ENCODE results near the gene OSBPL6.
"Not testable (repeated sequence)": the region's sequence is repeated elsewhere in the genome, so short reads cannot be mapped to it uniquely, and the experiment has no call there.

The OSBPL6 gene

DNA sequence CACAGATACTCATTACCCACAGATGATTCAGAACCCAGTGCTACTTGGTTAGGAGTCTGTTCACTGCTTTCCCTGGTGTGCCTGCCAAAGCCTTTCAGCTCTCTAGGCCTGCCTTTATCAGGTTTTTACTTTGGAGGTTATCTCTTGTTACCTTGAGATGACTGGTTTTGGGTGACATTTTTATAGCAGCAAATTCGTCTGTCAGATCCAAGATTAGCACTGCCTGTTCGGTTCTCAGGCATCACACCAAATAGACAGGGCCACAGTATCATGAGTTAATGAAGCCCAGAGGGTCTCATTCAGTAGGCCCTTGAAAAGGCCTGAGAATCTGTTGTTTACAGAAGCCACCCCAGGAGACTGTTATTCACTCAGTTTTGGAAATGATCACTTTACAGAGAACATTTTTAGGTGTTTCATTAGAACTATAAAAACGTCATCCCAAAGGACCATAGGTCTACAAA is 121.2 kb downstream of the OSBPL6 start:
- Mint-ChIP-seq H3K9me3 (no peaks in the 10 kb centered on the region), H3K36me3 (no peaks in the 10 kb centered on the region), H3K4me3 (no peak overlapping the region), H3K27ac (no peak overlapping the region), H3K4me1 (no peaks in the 10 kb centered on the region)
- no peak for ATAC-seq
- no peak for DNase-seq (ENCODE audit: low spot score in 2 of 2)

DNA sequence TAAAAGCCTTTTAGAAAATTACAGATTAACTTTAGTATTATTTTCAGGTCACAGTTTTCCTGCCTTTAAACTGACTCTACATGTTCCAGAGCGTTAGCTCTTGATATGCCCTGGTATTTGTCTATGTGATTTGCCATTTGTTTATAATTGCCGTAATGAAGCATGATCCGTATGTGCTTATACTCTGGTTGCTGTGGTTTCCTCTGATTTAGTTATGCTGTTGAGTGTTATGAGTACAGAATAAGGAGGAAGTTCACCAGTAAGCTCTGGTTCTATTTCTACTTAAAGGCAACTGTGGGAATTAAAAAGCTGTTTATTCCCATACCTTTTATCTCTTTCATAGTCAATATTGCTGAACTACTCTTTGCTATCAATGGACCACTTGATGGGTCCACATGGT is 123.5 kb downstream of the OSBPL6 start:
- no peaks in the 10 kb centered on the region for H3K36me3 Mint-ChIP-seq
- ATAC-seq (no peak), DNase-seq (ENCODE audit: low spot score in 2 of 2) (no peak)
- H3K27ac Mint-ChIP-seq: no peak overlapping the region
- no peaks in the 10 kb centered on the region for H3K9me3 Mint-ChIP-seq
- H3K4me1 Mint-ChIP-seq: no peaks in the 10 kb centered on the region
- no peak overlapping the region for H3K4me3 Mint-ChIP-seq

GRCh38 chr2:178320011-178320585 is 125.8 kb downstream of the OSBPL6 start:
- DNase-seq (ENCODE audit: low spot score in 2 of 2) (no peak), ATAC-seq (no peak)
- Mint-ChIP-seq H3K4me1 (no peaks in the 10 kb centered on the region), H3K27ac (no peak overlapping the region), H3K36me3 (no peaks in the 10 kb centered on the region), H3K4me3 (no peak overlapping the region), H3K9me3 (no peaks in the 10 kb centered on the region)

DNA sequence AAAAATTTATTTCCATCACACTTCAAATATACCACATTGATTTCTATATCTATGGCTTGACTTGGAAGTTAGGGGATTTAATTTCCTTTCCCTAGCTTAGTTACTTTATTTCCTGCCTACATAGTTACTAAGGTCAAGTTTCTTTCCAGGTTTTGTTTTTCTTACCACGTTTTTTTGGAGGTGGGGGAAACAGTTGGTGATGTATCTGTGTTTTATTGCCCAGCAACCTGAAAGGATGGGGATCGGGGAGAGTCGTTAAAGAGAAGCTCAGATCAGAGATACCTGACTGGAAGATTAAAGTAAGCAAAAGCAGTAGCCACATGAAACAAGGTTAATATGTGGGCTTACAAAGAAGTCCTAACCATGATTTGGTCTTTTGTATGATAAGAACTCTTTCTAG is 127.8 kb downstream of the OSBPL6 start:
- DNase-seq (ENCODE audit: low spot score in 2 of 2) (no peak), ATAC-seq (no peak)
- H3K4me1 Mint-ChIP-seq: no peaks in the 10 kb centered on the region
- H3K27ac Mint-ChIP-seq: no peak overlapping the region
- no peaks in the 10 kb centered on the region for H3K36me3 Mint-ChIP-seq
- H3K4me3 Mint-ChIP-seq: no peak overlapping the region
- no peaks in the 10 kb centered on the region for H3K9me3 Mint-ChIP-seq

DNA sequence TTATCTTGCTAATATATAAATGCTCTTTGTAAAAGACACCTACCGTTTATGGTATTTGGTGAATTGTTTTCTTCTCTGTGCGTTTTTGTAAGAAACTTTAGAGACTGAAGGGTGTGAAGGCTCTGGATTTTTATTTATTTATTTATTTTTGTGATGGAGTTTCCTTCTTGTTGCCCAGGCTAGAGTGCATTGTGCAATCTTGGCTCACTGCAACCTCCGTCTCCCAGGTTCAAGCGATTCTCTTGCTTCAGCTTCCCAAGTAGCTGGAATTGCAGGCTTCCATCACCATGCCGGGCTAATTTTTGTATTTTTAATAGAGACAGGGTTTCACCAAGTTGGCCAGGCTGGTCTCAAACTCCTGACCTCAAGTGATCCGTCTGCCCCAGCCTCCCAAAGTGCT is 129.0 kb downstream of the OSBPL6 start:
- not testable (repeated sequence) for H3K9me3 Mint-ChIP-seq; H3K27ac Mint-ChIP-seq; ATAC-seq; DNase-seq (ENCODE audit: low spot score in 2 of 2); H3K36me3 Mint-ChIP-seq; H3K4me3 Mint-ChIP-seq; H3K4me1 Mint-ChIP-seq

- Mint-ChIP-seq H3K27ac (no peak overlapping the region), H3K36me3 (no peaks in the 10 kb centered on the region), H3K4me3 (no peak overlapping the region), H3K4me1 (no peaks in the 10 kb centered on the region), H3K9me3 (no peaks in the 10 kb centered on the region)
- ATAC-seq: no peak
- DNase-seq (ENCODE audit: low spot score in 2 of 2): no peak
Observed at GRCh38 chr2:178324077-178324476, 129.8 kb downstream of the OSBPL6 start.

- ATAC-seq: no peak
- Mint-ChIP-seq H3K36me3 (no peaks in the 10 kb centered on the region), H3K4me1 (no peaks in the 10 kb centered on the region), H3K27ac (no peak overlapping the region), H3K4me3 (no peak overlapping the region), H3K9me3 (no peaks in the 10 kb centered on the region)
- DNase-seq (ENCODE audit: low spot score in 2 of 2): no peak
Observed at GRCh38 chr2:178325268-178325667, 131.0 kb downstream of the OSBPL6 start.

DNA sequence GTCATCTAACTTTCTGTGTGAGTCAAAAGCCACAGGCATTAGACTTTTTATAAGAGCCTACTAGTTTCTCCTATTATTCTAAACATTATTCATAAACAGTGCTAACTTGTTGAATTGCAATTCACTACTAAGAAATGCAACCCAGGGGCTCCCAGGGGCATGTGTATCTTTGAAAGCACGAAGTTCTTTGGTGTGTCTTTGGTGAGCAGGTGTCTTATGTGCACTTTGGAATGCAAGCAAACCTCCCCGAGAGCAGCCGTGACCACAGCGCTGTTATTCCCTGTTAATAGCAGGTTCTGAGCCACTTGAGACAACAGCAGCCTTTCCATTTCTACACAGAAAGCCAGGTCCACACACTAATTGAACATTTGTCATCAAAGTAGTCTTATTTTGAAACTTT is 133.2 kb downstream of the OSBPL6 start:
- DNase-seq (ENCODE audit: low spot score in 2 of 2): no peak
- no peaks in the 10 kb centered on the region for H3K4me1 Mint-ChIP-seq
- H3K4me3 Mint-ChIP-seq: no peak overlapping the region
- H3K36me3 Mint-ChIP-seq: no peaks in the 10 kb centered on the region
- no peak overlapping the region for H3K27ac Mint-ChIP-seq
- no peak for ATAC-seq
- H3K9me3 Mint-ChIP-seq: no peaks in the 10 kb centered on the region

DNA sequence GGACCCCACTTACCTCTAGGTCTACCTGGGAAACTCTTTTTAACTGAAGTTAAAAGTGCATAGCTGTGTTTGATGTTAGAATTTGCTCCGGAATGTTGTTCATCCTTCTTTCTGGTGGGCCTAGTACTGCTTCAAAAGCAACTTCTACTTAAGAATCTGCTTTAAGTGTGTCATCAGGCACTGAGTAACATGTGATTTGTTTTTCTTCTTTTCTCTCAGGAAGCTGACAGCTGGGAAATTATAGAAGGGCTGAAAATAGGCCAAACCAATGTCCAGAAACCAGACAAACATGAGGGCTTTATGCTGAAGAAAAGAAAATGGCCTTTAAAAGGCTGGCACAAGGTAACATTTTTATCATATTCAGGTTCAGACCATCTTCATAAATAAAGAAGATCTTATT is 133.7 kb downstream of the OSBPL6 start:
- Mint-ChIP-seq H3K9me3 (no peaks in the 10 kb centered on the region), H3K36me3 (no peaks in the 10 kb centered on the region), H3K4me3 (no peak overlapping the region), H3K4me1 (no peaks in the 10 kb centered on the region), H3K27ac (no peak overlapping the region)
- ATAC-seq (no peak), DNase-seq (ENCODE audit: low spot score in 2 of 2) (no peak)

DNA sequence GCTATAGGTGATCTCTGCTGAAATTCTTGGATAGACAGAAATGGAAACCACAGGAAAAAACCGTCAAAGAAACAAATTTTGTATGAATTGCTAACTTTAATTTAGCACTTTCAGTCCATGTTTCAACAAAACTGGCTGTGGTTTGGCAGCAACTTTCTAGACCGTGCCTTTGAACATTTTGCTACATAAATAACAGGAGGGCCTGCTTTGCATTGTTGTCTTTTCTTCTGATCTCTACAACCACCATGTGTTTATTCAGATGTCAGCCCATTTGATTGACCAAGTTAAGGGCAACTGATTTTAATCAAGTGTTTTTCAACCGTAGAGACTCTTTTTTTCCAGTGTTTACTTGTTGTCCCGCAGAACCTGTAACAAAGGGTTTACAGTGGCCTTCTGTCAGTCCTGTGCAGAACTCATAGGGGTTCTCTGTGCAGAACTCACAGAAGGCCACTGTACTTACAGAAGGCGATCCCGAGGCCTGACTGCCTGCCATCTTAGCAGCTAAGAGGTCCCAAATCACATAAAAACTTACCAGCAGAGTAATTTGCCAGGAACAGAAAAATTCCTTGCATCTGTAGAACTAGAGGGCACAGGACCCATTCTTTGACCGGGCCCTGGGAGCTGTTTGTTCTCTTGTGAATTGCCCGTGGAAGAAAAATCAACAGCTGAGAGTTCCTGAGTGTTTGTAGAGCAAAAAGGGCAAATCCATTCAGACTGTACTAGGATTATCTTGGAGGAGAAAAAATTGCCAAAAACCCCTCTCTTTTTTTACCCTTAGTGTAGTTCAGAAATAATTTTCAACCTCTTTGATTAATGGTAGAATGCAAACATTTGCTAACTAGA is 136.1 kb downstream of the OSBPL6 start:
- no peak overlapping the region for H3K4me3 Mint-ChIP-seq
- H3K4me1 Mint-ChIP-seq: no peaks in the 10 kb centered on the region
- DNase-seq (ENCODE audit: low spot score in 2 of 2) (no peak), ATAC-seq (no peak)
- no peak overlapping the region for H3K27ac Mint-ChIP-seq
- no peaks in the 10 kb centered on the region for H3K9me3 Mint-ChIP-seq
- H3K36me3 Mint-ChIP-seq: no peaks in the 10 kb centered on the region

DNA sequence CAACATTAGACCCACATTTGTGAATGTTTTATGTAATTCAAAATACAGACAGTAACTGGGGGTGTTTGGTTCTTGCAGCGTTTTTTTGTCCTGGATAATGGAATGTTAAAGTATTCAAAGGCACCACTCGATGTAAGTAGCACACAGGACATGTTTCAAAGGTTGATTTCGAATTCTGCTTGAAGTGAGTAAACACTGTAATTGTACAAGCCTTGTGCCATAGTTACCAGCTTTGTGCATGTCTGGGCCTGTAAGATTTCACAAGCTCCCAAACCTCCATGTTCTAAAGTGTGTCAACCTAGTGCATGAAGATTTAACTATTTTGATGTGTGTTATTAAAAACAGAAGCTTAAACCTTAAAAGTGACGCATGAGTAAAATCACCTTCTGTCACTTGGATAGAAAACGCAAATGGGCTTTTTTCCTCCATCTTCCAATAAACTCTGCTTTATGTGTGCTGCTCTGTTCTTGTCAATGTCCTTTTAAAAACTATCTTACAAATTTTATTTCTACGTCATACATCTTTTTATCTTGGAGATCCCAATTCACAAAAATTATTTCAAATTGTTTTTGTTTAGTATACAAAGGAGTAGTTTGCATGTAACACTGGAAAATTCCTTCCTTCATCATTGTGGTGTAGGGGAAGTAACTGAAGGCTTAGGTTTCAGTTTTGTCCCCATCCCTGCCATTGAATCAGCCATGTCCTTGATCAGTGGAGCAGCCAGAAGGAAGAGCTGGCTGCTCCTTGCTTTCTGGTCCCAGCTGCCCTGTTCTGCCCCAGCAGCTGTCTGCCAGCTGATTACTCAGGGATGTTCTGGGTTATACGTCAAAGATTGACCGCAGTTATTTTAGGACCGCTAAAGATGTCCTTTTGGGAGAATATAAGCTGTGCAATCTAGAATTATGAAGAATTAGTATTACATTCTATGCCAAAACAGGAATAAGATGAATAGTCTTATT is 137.4 kb downstream of the OSBPL6 start:
- DNase-seq (ENCODE audit: low spot score in 2 of 2): no peak
- Mint-ChIP-seq H3K4me3 (no peak overlapping the region), H3K36me3 (no peaks in the 10 kb centered on the region), H3K27ac (no peak overlapping the region), H3K9me3 (no peaks in the 10 kb centered on the region), H3K4me1 (no peaks in the 10 kb centered on the region)
- no peak for ATAC-seq

DNA sequence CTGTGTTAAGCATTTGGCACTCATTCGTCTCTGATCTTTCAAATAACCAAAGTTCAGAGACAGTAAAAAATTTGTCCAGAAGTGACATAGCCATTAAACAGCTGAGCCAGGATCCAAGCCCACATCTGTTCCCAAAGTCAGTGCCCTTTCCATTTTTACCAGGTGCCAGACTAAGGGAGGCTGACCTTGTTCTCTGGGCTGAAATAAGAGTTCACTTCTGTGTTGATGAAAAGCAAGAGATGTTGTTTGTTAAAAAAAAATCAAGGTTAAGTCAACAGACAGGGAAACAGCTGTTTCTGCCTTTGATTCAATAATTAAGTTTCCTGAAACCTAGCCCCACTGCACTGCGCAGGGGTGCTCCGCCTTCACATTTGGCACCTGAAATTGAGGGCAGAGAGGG is 139.5 kb downstream of the OSBPL6 start:
- Mint-ChIP-seq H3K27ac (no peak overlapping the region), H3K9me3 (no peaks in the 10 kb centered on the region), H3K4me1 (no peaks in the 10 kb centered on the region), H3K4me3 (no peak overlapping the region), H3K36me3 (no peaks in the 10 kb centered on the region)
- DNase-seq (ENCODE audit: low spot score in 2 of 2) (no peak), ATAC-seq (no peak)

GRCh38 chr2:178335230-178335629 is 140.9 kb downstream of the OSBPL6 start:
- no peak overlapping the region for H3K4me3 Mint-ChIP-seq
- no peak overlapping the region for H3K27ac Mint-ChIP-seq
- no peaks in the 10 kb centered on the region for H3K4me1 Mint-ChIP-seq

GRCh38 chr2:178344121-178344520 is 149.8 kb downstream of the OSBPL6 start:
- Mint-ChIP-seq H3K27ac (no peak overlapping the region), H3K36me3 (no peaks in the 10 kb centered on the region)

More at GRCh38 chr2:178335230-178335629, 140.9 kb downstream of the OSBPL6 start:
- H3K36me3 Mint-ChIP-seq: no peaks in the 10 kb centered on the region
- no peaks in the 10 kb centered on the region for H3K9me3 Mint-ChIP-seq
- DNase-seq (ENCODE audit: low spot score in 2 of 2) (no peak), ATAC-seq (no peak)

GRCh38 chr2:178345951-178346350 is 151.6 kb downstream of the OSBPL6 start:
- no peak for ATAC-seq
- Mint-ChIP-seq H3K4me1 (no peaks in the 10 kb centered on the region), H3K4me3 (no peak overlapping the region), H3K27ac (no peak overlapping the region), H3K36me3 (no peaks in the 10 kb centered on the region), H3K9me3 (no peaks in the 10 kb centered on the region)
- DNase-seq (ENCODE audit: low spot score in 2 of 2): no peak

More at GRCh38 chr2:178344121-178344520, 149.8 kb downstream of the OSBPL6 start:
- Mint-ChIP-seq H3K9me3 (no peaks in the 10 kb centered on the region), H3K4me1 (no peaks in the 10 kb centered on the region), H3K4me3 (no peak overlapping the region)
- DNase-seq (ENCODE audit: low spot score in 2 of 2) (no peak), ATAC-seq (no peak)

Data from stimulated activated effector memory CD8-positive, alpha-beta T cell treated with anti-CD3 and anti-CD28 coated beads, Interleukin-12 subunit alpha, Interleukin-12 subunit beta, amount 100 ng/mL, for 72 hours (primary cell).